AG20443 (cell line): ENCODE results near the gene C16orf74.

Source experiments
- DNase-seq: peaks from one replicate; pipeline ENCODE4 v3.0.0; 2012; ENCODE audit warnings: low spot score, mixed read lengths

Gene C16orf74

GRCh38 chr16:85695196-85696128 is 55.4 kb downstream of the C16orf74 start:
- no peak for DNase-seq

GRCh38 chr16:85690469-85691064 is 60.3 kb downstream of the C16orf74 start:
- no peak for DNase-seq

DNA sequence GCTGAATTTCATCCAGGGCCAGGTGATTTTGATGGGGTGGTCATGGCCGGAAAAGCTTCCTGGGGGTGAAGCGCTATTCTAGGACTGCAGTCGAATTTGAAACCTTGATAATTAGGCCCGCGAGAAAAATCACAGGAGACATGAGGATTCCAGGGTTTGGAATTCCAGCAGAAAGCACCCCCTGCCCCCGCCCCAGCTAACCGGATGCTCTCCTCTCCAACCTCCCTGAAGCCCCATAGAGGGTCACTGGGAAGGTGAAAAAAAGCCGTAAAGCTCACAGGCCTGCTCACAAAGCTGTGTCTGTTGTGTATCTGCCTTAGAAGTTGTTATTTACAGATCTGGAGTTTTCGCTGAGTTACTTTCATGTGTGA is 61.0 kb downstream of the C16orf74 start:
- DNase-seq = no peak

- DNase-seq = no peak
These were observed 61.5 kb downstream of the C16orf74 start for GRCh38 chr16:85689285-85689949.

- peak; percentile 100 for DNase-seq
These were observed 62.2 kb downstream of the C16orf74 start, which contains the start of gene GINS2 for GRCh38 chr16:85688586-85689284. Gene GINS2, minus strand, starts transcription at chr16:85688954. Its CDS starts 56 bp downstream, at chr16:85688898.

DNA sequence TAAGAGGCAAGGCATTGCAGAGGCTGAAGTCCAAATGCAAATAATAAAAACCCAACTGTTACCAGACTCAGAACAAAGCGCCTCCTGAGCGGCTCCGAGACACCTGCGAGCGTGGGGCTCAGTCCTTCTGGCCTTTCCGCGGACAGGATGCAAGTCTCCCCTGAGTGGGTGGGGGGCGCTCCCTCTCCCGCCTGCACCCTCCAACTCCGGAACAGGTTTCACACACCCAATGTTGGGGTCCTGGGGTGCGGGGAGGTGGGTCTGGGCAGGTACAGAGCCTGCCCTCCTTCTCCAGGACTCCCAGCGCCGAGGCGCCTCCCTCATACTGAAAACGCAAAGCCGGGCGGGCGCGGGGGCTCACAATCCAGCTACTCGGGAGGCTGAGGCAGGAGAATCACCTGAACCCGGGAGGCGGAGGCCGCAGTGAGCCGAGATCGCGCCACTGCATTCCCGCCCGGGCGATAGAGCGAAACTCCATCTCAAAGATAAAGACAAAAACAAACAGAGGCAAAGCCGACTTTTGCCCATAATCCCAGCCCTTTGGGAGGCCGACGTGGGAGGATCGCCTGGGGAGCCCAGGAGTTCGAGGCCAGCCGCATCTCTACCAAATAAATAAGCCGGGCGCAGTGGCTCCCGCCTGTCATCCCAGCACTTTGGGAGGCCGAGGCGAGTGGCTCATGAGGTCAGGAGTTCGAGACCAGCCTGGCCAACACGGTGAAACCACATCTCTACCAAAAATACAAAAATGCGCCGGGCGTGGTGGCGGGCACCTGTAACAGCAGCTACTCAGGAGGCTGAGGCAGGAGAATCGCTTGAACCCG is 63.0 kb downstream of the C16orf74 start:
- DNase-seq = no peak

GRCh38 chr16:85686912-85687591 is 63.8 kb downstream of the C16orf74 start:
- DNase-seq = no peak

GRCh38 chr16:85685251-85685650 is 65.6 kb downstream of the C16orf74 start:
- no peak for DNase-seq

- no peak for DNase-seq
These were observed 67.5 kb downstream of the C16orf74 start for GRCh38 chr16:85683363-85683762.

- peak; percentile 7 for DNase-seq
These were observed 68.4 kb downstream of the C16orf74 start for GRCh38 chr16:85682516-85682915.

DNA sequence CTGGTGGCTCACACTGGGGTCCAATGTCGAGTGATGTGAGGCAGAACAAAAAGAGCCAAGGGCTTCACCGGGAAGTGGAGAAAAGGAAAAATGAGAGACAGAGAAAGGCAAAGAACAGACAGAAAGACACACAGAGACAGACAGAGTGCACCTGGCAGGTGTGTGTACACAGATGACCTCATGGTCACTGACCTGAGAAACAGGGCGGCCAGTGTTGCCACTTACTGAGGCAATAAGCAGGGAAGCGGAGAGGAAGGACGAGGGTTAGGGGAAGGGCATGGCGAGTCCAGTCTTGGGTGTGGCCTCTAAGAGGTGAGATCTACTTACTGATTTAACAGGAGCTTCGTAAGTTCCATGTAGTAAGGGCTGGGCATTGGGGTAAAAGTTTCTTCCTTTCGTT is 69.6 kb downstream of the C16orf74 start:
- no peak for DNase-seq

- DNase-seq = no peak
These were observed 70.4 kb downstream of the C16orf74 start for GRCh38 chr16:85680352-85680944.

GRCh38 chr16:85679870-85680269 is 71.0 kb downstream of the C16orf74 start:
- DNase-seq = no peak

GRCh38 chr16:85678821-85679220 is 72.1 kb downstream of the C16orf74 start:
- no peak for DNase-seq

DNA sequence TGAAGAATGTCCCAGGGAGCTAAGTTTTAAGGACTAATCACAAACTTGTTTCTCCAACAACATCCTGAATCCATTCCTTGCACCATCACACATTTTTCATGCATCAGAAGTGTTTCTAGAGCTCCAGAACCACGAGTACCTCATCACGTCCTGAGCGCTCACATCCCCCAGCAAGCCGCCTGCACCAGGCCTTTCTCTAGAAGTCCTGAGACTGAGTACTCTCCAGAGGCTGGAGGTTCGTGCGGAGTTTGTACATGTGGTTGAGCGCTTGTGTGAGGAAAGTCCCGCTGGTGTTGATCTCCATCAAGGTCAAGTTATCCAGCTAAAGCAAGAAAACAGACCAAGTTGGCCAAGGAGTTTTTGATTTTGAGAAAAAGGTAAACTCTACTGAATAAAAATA is 72.9 kb downstream of the C16orf74 start:
- DNase-seq = no peak

DNA sequence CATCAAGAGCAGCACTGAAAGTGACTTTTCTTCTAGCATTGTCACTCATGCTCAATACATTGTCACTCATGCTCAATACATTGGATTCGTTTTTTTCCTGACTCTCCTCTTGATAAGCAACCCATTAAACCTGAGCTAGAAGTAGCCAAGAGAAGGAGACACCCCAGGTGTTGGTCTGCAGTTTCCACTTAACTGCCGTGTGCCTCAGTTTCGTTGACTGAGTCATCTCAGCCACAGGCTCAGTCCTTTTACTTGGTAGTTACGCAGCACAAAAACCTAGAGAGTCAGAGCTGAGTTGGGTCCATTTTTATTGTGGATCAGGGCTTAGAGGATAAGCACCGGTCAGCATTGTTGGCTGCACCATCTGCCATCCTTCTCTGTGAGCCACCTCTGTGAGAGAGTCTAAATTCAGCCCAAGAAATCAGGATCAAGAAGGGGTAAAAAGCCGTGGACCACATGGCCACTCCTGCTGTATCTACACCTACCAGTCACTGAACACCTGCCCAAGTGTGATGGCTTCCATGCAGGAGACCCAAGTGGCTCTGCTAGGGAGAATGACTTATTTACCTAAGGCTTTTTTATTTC is 73.4 kb downstream of the C16orf74 start:
- no peak for DNase-seq

GRCh38 chr16:85676466-85676865 is 74.4 kb downstream of the C16orf74 start:
- no peak for DNase-seq

DNA sequence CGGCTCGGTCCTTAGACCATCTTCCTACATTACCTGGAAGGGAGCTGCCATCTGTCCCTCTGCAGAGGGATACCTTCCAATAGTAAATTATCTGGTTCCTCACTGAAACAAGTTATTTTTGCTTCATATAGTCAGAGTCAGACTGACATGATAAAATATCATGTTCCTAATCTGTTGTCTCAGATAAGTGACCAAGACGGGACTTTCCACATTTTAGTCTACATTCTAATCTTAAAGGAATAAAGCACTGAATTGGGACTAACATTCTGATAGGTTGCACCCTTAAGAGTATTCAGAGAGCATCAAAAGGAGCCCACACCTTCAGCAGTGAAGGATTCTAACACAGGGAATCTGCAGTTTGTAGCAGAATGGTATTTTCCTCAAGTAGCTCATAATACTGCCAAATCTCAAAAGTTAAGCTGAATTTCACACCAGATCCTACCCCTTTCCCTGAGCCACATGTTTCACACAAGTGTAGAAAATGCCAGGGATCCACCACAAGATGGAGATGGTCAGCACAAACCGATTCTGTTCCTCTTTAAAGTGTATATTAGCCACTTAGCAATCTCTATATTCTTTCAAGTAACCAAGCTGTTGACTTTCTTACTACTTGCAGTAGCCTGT is 75.5 kb downstream of the C16orf74 start:
- DNase-seq = no peak

- no peak for DNase-seq
These were observed 76.1 kb downstream of the C16orf74 start for GRCh38 chr16:85674828-85675227.

DNA sequence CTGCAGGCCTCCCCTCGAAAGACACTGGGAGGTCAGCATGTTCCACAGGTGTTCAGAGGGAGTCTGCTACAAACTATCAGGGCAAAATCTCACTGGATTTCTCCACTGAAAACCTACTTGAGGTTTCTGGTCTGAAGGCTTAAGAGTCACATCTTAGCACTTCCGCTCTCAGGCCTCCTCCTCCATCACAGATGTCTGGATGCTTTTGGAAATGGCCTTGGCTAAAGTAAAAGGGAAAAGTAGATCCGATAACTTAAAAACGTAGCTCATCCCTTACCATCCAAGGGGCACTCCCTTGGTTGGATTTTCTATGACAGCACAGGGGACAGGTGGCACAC is 76.5 kb downstream of the C16orf74 start:
- DNase-seq = no peak
